Measurements from ENCODE around the gene HIRA.
"Not testable (repeated sequence)": the region's sequence is repeated elsewhere in the genome, so short reads cannot be mapped to it uniquely, and the experiment has no call there.

The HIRA gene

DNA sequence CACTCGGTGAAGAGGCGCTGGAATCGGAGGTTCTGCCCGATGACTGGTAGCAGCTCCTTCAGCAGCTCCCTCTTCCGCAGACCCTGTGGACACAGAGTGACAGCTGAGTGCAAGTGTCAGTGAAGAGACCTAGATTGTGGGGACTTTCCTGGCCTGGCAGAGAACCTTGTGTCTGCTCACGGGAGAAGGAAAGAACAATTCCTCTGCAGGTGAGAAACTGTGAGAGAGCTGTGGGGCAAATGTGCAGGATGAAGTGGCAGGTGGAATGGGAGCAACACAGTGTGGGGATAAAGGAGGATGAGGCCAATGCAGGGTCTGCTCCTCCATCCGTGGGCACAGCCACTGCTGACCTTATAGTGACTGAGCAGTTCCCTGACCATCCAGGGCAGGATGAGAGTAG, 100.1 kb downstream of the HIRA start:
- H3K36me3 ChIP-seq = peaks cover 55% of the 10 kb centered on the region
- DNase-seq = no peak
- no peaks in the 10 kb centered on the region for H3K9me3 ChIP-seq

GRCh38 chr22:19330865-19331418, 100.6 kb downstream of the HIRA start:
- TF ChIP-seq, protein P1, sequence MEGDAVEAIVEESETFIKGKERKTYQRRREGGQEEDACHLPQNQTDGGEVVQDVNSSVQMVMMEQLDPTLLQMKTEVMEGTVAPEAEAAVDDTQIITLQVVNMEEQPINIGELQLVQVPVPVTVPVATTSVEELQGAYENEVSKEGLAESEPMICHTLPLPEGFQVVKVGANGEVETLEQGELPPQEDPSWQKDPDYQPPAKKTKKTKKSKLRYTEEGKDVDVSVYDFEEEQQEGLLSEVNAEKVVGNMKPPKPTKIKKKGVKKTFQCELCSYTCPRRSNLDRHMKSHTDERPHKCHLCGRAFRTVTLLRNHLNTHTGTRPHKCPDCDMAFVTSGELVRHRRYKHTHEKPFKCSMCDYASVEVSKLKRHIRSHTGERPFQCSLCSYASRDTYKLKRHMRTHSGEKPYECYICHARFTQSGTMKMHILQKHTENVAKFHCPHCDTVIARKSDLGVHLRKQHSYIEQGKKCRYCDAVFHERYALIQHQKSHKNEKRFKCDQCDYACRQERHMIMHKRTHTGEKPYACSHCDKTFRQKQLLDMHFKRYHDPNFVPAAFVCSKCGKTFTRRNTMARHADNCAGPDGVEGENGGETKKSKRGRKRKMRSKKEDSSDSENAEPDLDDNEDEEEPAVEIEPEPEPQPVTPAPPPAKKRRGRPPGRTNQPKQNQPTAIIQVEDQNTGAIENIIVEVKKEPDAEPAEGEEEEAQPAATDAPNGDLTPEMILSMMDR (IDR thresholded peaks at IDR 0.05; ENCODE audit: low read depth, low read length) = no peak
- no peaks in the 10 kb centered on the region for H3K4me1 ChIP-seq
- DNase-seq = no peak
- peaks cover 49% of the 10 kb centered on the region for H3K36me3 ChIP-seq
- H3K27me3 ChIP-seq = no peaks in the 10 kb centered on the region
- H3K4me3 ChIP-seq (ENCODE audit: low read depth, low read length) = no peak overlapping the region
- no peaks in the 10 kb centered on the region for H3K9me3 ChIP-seq

More for the DNA sequence above, 100.1 kb downstream of the HIRA start:
- Histone ChIP-seq H3K4me1 (no peaks in the 10 kb centered on the region), H3K27me3 (no peaks in the 10 kb centered on the region), H3K4me3 (ENCODE audit: low read depth, low read length) (no peak overlapping the region)
- TF ChIP-seq, protein P1 (IDR thresholded peaks at IDR 0.05; ENCODE audit: low read depth, low read length) = no peak

DNA sequence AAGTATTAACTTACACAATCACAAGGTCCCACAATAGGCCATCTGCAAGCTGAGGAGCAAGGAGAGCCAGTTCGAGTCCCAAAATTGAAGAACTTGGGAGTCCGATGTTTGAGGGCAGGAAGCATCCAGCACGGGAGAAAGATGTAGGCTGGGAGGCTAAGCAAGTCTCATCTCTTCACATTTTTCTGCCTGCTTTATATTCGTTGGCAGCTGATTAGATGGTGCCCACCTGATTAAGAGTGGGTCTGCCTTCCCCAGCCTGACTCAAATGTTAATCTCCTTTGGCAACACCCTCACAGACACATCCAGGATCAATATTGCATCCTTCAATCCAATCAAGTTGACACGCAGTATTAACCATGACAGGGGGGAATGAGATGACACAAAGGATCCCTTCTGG, 101.3 kb downstream of the HIRA start:
- not testable (repeated sequence) for H3K4me3 ChIP-seq (ENCODE audit: low read depth, low read length); H3K4me1 ChIP-seq; H3K9me3 ChIP-seq; DNase-seq; H3K27me3 ChIP-seq
- H3K36me3 ChIP-seq = peaks cover 45% of the 10 kb centered on the region

DNA sequence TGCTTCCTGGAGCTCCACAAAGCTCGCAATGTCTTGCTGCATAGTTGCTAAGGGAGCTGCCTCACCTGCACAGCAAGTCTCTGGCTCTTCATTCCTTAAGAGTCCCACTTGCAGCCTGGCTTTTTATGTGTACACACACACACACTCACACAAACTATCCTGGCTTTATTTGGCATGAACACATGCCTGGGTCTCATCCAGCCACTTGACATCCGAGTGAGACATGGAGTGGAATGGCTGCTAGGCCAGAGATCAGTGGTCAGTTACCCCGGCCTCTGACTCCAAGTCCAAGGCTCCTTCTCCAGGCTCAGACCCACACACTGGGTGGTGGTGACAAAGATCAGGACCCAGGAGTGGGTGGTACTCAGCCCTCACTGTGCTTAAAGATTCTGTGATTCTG, 102.1 kb downstream of the HIRA start:
- H3K27me3 ChIP-seq = no peaks in the 10 kb centered on the region
- H3K36me3 ChIP-seq = peaks cover 43% of the 10 kb centered on the region
- DNase-seq = no peak
- TF ChIP-seq, protein P1 (IDR thresholded peaks at IDR 0.05; ENCODE audit: low read depth, low read length) = no peak
- no peak overlapping the region for H3K4me3 ChIP-seq (ENCODE audit: low read depth, low read length)
- no peaks in the 10 kb centered on the region for H3K4me1 ChIP-seq
- 0 out of 2 replicates have a peak, but pooled peaks cover 2% of the 10 kb centered on the region for H3K9me3 ChIP-seq

- Histone ChIP-seq H3K4me1 (no peaks in the 10 kb centered on the region), H3K4me3 (ENCODE audit: low read depth, low read length) (no peak overlapping the region), H3K27me3 (no peaks in the 10 kb centered on the region), H3K9me3 (0 out of 2 replicates have a peak, but pooled peaks cover 2% of the 10 kb centered on the region), H3K36me3 (peaks cover 14% of the 10 kb centered on the region)
- no peak for DNase-seq
- TF ChIP-seq, protein P1 (IDR thresholded peaks at IDR 0.05; ENCODE audit: low read depth, low read length) = no peak
Measured at GRCh38 chr22:19325296-19325948, 106.1 kb downstream of the HIRA start.

- not testable (repeated sequence) for H3K4me1 ChIP-seq; H3K36me3 ChIP-seq; H3K4me3 ChIP-seq (ENCODE audit: low read depth, low read length); H3K27me3 ChIP-seq; H3K9me3 ChIP-seq; DNase-seq
Measured at GRCh38 chr22:19323420-19323819, 108.1 kb downstream of the HIRA start.

DNA sequence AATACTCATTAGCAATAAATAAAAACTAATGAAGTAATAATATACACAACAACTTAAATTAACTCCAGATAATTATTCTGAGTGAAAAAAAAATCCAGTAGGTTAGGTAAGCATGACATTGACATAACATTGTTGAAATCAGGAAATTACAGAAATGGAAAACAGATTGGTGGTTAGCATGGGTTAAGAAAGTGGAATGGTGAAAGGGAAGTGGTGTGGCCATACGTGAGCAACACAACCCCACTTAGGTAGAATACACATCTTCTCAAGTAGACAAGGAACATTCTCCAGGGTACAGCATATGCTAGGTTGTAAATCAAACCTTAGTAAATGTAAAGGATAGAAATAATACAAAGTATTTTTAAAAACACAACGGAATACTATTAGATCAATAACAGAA, 109.8 kb downstream of the HIRA start:
- no peaks in the 10 kb centered on the region for H3K36me3 ChIP-seq
- no peak for DNase-seq
- TF ChIP-seq, protein P1 (IDR thresholded peaks at IDR 0.05; ENCODE audit: low read depth, low read length) = no peak
- H3K4me3 ChIP-seq (ENCODE audit: low read depth, low read length) = no peak overlapping the region
- no peaks in the 10 kb centered on the region for H3K4me1 ChIP-seq
- H3K27me3 ChIP-seq = no peaks in the 10 kb centered on the region
- peaks cover 7% of the 10 kb centered on the region; the same call in 1 of the 2 replicates for H3K9me3 ChIP-seq

DNA sequence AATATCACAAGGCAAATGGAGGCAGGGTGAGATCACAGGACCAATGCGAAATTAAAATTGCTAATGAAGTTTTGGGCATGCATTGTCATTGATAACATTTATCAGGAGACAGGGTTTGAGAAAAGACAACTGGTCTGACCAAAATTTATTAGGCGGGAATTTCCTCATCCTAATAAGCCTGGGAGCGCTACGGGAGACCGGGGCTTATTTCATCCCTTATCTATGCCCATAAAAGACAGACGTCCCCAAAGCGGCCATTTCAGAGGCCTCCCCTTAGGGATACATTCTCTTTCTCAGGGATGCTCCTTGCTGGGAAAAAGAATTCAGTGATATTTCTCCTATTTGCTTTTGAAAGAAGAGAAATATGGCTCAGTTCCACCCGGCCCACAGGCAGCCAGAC, 111.4 kb downstream of the HIRA start:
- not testable (repeated sequence) for H3K4me1 ChIP-seq; DNase-seq; H3K27me3 ChIP-seq; H3K9me3 ChIP-seq; H3K4me3 ChIP-seq (ENCODE audit: low read depth, low read length); H3K36me3 ChIP-seq
